Stomach (tissue), 9 donors: ENCODE data around the gene BTG2. TPM values are rescaled to one million over a fixed set of nuclear protein-coding genes. Genes with fewer than 3 reads are reported as not detected.

Experiments used
- DNase-seq, 2 donors: peaks; one replicate each; pipeline versions ENCODE4 v3.0.0 to v3.0.0-alpha.2; 2013 to 2019
- H3K27ac ChIP-seq, 5 donors: fragments of 200-600 bp in 4 of 5; sonication (generic) in 4 of 5; one replicate each; pipeline ENCODE4 v1.5.1; 2013 to 2019; ENCODE audit warnings: mild to moderate bottlenecking in 1 of 5, moderate library complexity in 1 of 5
- H3K27me3 ChIP-seq, 3 donors: fragments of 200-600 bp; sonication (generic); one replicate each; pipeline ENCODE4 v1.5.1; 2017 to 2019; ENCODE audit warnings: mixed run types in 1 of 3
- H3K36me3 ChIP-seq, 4 donors: fragments of 200-600 bp; sonication (generic); 1 replicate in 3 of 4; 2 replicates in 1 of 4; pipeline ENCODE4 v1.5.1; 2016 to 2019
- H3K4me1 ChIP-seq, 4 donors: fragments of 200-600 bp; sonication (generic); one replicate each; pipeline ENCODE4 v1.5.1; 2016 to 2019
- H3K4me3 ChIP-seq, 4 donors: fragments of 200-600 bp; sonication (generic) in 3 of 4; one replicate each; pipeline ENCODE4 v1.5.1; 2016 to 2019; ENCODE audit warnings: mild to moderate bottlenecking in 1 of 4
- H3K9me3 ChIP-seq, 4 donors: fragments of 200-600 bp; sonication (generic); one replicate each; pipeline ENCODE4 v1.5.1; 2016 to 2019
- CTCF ChIP-seq, 7 experiments: fragments of 450-650 bp in 4 of 7; fragments of 200-600 bp in 3 of 7; sonication (generic) in 3 of 7; IDR thresholded peaks; one replicate each; pipeline ENCODE4 v1.5.1; 2016 to 2019; ENCODE audit warnings: antibody characterized with exemption in 7 of 7, control low read depth in 2 of 7, mild to moderate bottlenecking in 1 of 7
- EP300 ChIP-seq: sonication (generic); formaldehyde crosslinking; IDR thresholded peaks from one replicate; pipeline ENCODE4 v1.6.1; 2017; ENCODE audit warnings: antibody characterized with exemption
- POLR2A ChIP-seq, 4 donors: fragments of 450-650 bp; IDR thresholded peaks; one replicate each; pipeline ENCODE4 v1.6.1; 2016; ENCODE audit warnings: antibody characterized with exemption in 4 of 4, control low read depth in 2 of 4, mild to moderate bottlenecking in 1 of 4, moderate library complexity in 1 of 4
- POLR2AphosphoS5 ChIP-seq, 3 donors: sonication (generic); formaldehyde crosslinking; IDR thresholded peaks; one replicate each; pipeline ENCODE4 v1.6.1; 2016; ENCODE audit warnings: antibody characterized with exemption in 3 of 3
- WGBS, 5 donors: extraction: QIAGEN DNeasy Blood & Tissue Kit in 3 of 5; methylation state at CpG; one replicate each; pipeline versions ENCODE4 v1.1.5 to v1.1.7; 2013 to 2018; 5-methylcytosine and 5-hydroxymethylcytosine counted together
- intact Hi-C: fragments of 100-400 bp; cut with DNase I; formaldehyde crosslinking; loops from one replicate; pipeline ENCODE4 v1.15.1; 2023; ENCODE audit warnings: low total_unique reads
- polyA plus RNA-seq, 3 donors: library from polyadenylated mRNA; stranded (reverse); fragments of 200-250 nt; gene quantifications; one replicate each; pipeline ENCODE4 v1.2.3, GENCODE V29; 2013
- total RNA-seq, 5 donors: library from RNA; depleted of rRNA; stranded (reverse); fragments of >200 nt; gene quantifications; one replicate each; pipeline versions ENCODE4 v1.1.0 to v1.2.3, GENCODE V29; 2014 to 2016
- donor health status: healthy with polysubstance abuse.
- donor health status: Bipolar disorder and iron deficiency.
- donor health status: healthy.

BTG2 gene
- total and polyA plus RNA-seq, 8 donors: 46.4 to 231 (median 87.4) TPM

GRCh38 chr1:203274603-203275381 is 30.5 kb upstream of the BTG2 start:
- WGBS, 5 donors: 44 to 64% (median 51%) methylated on average over 12 of the region's 12 CpGs
- Histone ChIP-seq H3K27ac (peak overlapping the region; percentile 39 to 93 (median 87)), H3K27me3 (no peaks in the 10 kb centered on the region), H3K36me3 (no peaks in the 10 kb centered on the region), H3K4me1 (peaks cover 44 to 78% (median 63%) of the 10 kb centered on the region in 4 donors), H3K4me3 (no peak overlapping the region), H3K9me3 (no peaks in the 10 kb centered on the region)
- intact Hi-C loops: no loop called here
- peak; percentile 97 for TF ChIP-seq EP300
- TF ChIP-seq POLR2AphosphoS5 (IDR thresholded peaks at IDR 0.05): peak; percentile 66 to 91 (median 91)
- TF ChIP-seq CTCF (IDR thresholded peaks at IDR 0.05): no peak
- DNase-seq: no peak

GRCh38 chr1:203275656-203276272 is 29.6 kb upstream of the BTG2 start:
- Histone ChIP-seq H3K27me3 (no peaks in the 10 kb centered on the region), H3K4me1 (peaks cover 47 to 79% (median 66%) of the 10 kb centered on the region in 4 donors), H3K36me3 (no peaks in the 10 kb centered on the region), H3K9me3 (no peaks in the 10 kb centered on the region), H3K4me3 (no peak overlapping the region), H3K27ac (peak overlapping the region in 4 of 5 donors; percentile 84 to 93 (median 88))
- no peak for DNase-seq
- TF ChIP-seq CTCF (IDR thresholded peaks at IDR 0.05) (no peak), POLR2AphosphoS5 (IDR thresholded peaks at IDR 0.05) (no peak), POLR2A (IDR thresholded peaks at IDR 0.05) (no peak), EP300 (no peak)
- intact Hi-C loops: no loop called here
- WGBS, 5 donors: 91 to 96% (median 95%) methylated on average over 10 to 11 of the region's 11 CpGs

GRCh38 chr1:203276408-203276807 is 28.9 kb upstream of the BTG2 start:
- no peak overlapping the region for H3K4me3 ChIP-seq
- DNase-seq: no peak
- no peaks in the 10 kb centered on the region for H3K27me3 ChIP-seq
- no peak for TF ChIP-seq CTCF (IDR thresholded peaks at IDR 0.05)
- TF ChIP-seq POLR2A (IDR thresholded peaks at IDR 0.05): no peak
- TF ChIP-seq POLR2AphosphoS5 (IDR thresholded peaks at IDR 0.05): no peak
- no peak for TF ChIP-seq EP300
- WGBS, 5 donors: 84 to 100% (median 94%) methylated on average over 2 to 5 of the region's 5 CpGs
- no peaks in the 10 kb centered on the region for H3K36me3 ChIP-seq
- peak overlapping the region in 4 of 5 donors; percentile 84 to 93 (median 86) for H3K27ac ChIP-seq
- H3K9me3 ChIP-seq: no peaks in the 10 kb centered on the region
- intact Hi-C loops: no loop called here
- peaks cover 54 to 79% (median 69%) of the 10 kb centered on the region in 4 donors for H3K4me1 ChIP-seq

- DNase-seq: no peak
- no peak overlapping the region for H3K4me3 ChIP-seq
- no peak for TF ChIP-seq CTCF (IDR thresholded peaks at IDR 0.05)
- TF ChIP-seq POLR2AphosphoS5 (IDR thresholded peaks at IDR 0.05): peak in 1 of 3 donors; percentile 33
- no peak for TF ChIP-seq POLR2A (IDR thresholded peaks at IDR 0.05)
- peak; percentile 68 for TF ChIP-seq EP300
- H3K9me3 ChIP-seq: no peaks in the 10 kb centered on the region
- no peaks in the 10 kb centered on the region for H3K27me3 ChIP-seq
- peak overlapping the region in 4 of 5 donors; percentile 84 to 93 (median 86) for H3K27ac ChIP-seq
- peaks cover 57 to 83% (median 73%) of the 10 kb centered on the region in 4 donors for H3K4me1 ChIP-seq
- WGBS, 5 donors: 72 to 85% (median 84%) methylated on average over 9 of the region's 9 CpGs
- intact Hi-C loops: no loop called here
- H3K36me3 ChIP-seq: no peaks in the 10 kb centered on the region
Observed at GRCh38 chr1:203276916-203277545, 28.3 kb upstream of the BTG2 start.
